GM19351 (cell line): Measurements from ENCODE around the gene CELF2.
"Not testable (repeated sequence)": the region's sequence is repeated elsewhere in the genome, so short reads cannot be mapped to it uniquely, and the experiment has no call there.

Experiments
- ATAC-seq: cut with Tn5 transposase; IDR thresholded peaks from one replicate; pipeline ENCODE4 v1.9.1; 2021; ENCODE audit warnings: mild to moderate bottlenecking, moderate library complexity; ENCODE audit not compliant: unreplicated experiment

The CELF2 gene

GRCh38 chr10:11363497-11363896 lies 345.8 kb downstream of the CELF2 start:
- no peak for ATAC-seq

DNA sequence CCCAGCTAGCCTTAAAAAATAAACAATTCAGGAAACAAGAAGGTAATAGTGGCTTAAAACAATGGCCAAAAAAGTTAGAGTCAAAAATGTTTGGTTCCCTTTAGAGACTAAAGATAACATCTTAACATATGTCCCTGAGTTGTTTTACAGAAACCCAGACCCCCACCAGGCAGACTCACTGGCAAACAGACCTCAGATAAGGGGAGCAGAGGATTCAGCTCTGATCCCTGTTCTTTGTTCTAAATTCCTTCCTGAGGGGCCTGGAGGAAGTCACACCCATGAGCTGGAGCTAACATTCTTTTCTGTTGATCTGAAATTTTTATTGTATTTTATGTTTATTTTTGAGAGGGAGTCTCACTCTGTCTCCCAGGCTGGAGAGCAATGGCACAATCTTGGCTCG lies 346.6 kb downstream of the CELF2 start:
- ATAC-seq: no peak

GRCh38 chr10:11366889-11367288 lies 349.2 kb downstream of the CELF2 start:
- not testable (repeated sequence) for ATAC-seq

DNA sequence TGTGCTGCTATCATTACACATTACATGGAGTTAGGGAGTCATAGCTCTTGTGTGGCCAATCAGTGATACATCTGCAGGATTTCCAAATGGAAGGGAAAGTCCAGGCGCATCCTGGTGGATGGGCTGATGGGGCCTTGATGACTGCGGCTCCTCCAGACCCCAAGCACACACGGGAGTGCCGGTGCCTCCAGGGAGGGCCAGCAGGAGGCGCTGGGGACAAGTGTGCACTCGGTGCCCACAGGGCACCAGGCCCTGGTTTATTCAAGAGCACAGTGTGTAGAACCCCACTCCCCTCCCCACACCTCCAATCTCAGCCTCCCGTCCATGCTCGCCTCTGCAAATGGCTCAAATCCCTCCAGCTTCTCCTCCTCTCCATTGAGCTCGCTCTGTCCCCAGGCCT lies 349.8 kb downstream of the CELF2 start:
- ATAC-seq: no peak

GRCh38 chr10:11373717-11374171 lies 356.1 kb downstream of the CELF2 start:
- ATAC-seq: no peak

- no peak for ATAC-seq
These were observed 359.6 kb downstream of the CELF2 start for GRCh38 chr10:11377267-11377666.

DNA sequence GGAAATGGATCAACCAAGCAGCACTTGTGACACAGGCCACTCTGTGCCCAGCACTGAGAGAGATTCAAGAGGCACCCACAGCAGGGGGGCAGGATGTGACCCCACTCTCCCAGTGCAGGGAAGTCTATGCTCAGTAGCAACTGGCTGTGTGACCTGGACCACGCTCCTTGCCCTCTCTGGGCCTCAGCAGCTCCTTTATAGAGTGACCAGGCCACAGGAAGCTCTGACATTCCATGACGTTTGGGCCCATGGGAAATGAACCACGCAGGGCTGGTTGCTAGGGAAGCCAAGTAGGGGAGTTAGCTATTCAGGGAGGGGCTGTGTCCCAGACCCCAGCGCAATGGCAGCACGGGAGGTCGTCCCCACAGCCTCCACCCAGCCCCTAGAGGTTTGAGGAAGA lies 361.2 kb downstream of the CELF2 start:
- ATAC-seq: no peak

- ATAC-seq: no peak
These were observed 362.1 kb downstream of the CELF2 start for GRCh38 chr10:11379771-11380170.

GRCh38 chr10:11381023-11381422 lies 363.4 kb downstream of the CELF2 start:
- no peak for ATAC-seq

GRCh38 chr10:11381511-11381910 lies 363.8 kb downstream of the CELF2 start:
- ATAC-seq: no peak

DNA sequence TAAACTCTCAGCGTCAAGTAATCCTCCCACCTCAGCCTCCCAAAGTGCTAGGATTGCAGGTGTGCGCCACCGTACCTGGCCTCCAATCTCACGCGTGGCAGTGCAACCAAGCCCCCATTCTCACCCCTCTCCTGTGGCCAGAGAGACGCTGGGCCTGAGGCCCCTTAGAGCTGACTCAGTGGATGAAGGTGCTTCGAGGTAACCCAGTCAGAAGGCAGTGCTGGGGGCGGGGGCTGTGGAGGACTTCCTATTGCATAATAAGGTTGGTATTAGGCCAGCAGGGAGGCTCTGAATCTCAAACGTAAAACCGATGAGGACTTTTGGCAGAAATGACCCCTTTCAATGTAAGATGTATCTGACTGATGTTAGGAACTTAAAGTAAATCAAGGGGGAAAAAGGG lies 364.5 kb downstream of the CELF2 start:
- ATAC-seq: no peak

GRCh38 chr10:11386044-11386443 lies 368.4 kb downstream of the CELF2 start:
- ATAC-seq: no peak
